ENCODE measurements around the gene ANXA10.

DNA sequence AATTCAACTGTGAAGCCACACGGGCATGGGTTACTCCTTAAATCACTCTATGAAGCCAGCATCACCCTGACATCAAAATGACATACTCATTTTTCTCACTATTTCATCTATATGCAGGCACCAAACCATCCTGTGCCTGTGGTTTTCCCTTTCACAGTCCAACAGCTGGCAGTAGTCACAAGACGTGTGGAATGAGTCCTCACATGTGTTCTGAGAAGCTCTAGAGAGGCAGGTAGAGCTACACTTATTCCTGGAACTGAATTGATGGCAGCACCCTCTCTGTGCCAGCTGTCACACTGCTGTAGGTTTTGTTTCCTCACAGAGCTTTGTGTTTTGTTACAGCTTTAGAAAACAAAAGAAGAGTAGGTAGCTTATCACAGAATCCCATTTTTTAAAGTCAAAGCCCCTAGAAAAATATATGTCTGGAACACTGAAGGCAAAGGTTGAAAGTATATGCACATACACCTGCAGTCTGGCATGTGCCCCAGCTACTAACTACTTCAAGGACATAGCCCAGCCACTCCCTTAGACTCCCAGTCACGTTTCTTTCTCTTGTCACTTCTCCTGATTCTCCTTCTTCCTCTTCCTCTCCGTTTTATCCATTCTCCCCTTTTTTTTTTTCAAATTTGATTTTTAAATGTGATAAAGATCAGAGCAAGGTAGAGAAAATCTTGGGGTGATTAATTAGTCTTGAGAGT is 107.1 kb downstream of the ANXA10 start:
- TF ChIP-seq, protein P1, sequence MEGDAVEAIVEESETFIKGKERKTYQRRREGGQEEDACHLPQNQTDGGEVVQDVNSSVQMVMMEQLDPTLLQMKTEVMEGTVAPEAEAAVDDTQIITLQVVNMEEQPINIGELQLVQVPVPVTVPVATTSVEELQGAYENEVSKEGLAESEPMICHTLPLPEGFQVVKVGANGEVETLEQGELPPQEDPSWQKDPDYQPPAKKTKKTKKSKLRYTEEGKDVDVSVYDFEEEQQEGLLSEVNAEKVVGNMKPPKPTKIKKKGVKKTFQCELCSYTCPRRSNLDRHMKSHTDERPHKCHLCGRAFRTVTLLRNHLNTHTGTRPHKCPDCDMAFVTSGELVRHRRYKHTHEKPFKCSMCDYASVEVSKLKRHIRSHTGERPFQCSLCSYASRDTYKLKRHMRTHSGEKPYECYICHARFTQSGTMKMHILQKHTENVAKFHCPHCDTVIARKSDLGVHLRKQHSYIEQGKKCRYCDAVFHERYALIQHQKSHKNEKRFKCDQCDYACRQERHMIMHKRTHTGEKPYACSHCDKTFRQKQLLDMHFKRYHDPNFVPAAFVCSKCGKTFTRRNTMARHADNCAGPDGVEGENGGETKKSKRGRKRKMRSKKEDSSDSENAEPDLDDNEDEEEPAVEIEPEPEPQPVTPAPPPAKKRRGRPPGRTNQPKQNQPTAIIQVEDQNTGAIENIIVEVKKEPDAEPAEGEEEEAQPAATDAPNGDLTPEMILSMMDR (IDR thresholded peaks at IDR 0.05; ENCODE audit: low read length) = no peak
- TF ChIP-seq EZH2 (IDR thresholded peaks at IDR 0.05; ENCODE audit: borderline replicate concordance, low read length) = no peak

All from OCI-LY1 (cell line).